Fibroblast of skin of left biceps (primary cell): ENCODE data around the gene FAM163B.

ENCODE experiments used
- DNase-seq, 2 experiments: peaks; one replicate each; pipeline ENCODE4 v3.0.0-alpha.2; 2013; ENCODE audit warnings: low read depth in 2 of 2

The FAM163B gene

DNA sequence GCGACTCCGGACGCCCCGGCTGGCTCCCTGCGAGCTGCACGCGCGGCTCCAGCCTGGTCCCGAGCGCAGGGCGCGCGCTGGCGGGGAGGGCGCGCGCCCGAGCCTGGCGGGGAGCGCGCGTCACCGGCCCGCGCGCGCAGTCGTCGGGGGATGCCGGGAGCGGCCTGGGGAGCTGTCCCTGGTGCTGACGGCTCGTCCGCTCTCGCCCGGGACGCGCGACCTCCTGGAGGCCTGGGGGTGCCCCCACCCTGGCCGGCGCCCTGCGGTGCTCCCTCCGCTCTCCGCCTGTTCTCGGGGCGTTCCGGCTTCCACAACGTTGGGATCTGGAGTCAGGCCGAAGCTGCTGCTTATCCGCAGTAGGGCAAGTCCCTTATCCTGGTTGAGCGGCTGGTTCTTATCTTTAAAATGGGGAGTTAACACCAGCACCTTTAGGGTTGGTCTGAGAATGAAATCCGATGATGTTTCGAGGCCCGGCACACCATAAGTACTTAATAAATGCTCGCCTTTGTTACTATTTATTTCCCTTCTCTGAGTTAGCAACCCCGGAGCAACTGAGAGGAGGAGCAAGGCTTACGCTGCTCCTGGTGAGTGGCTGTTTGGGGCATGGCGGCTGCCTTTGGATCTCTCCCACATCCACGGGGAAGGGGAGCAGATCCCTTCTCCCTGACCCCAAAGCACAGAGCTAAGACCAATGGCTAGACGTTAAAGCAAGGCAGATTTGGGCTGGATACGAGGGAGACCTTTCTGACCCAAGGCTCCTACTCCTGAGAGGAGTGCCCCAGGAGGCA is at the start of gene FAM163B:
Gene FAM163B, minus strand, starts transcription at position 79 of the 788 bp plus-strand sequence. CDS start 29,166 bp downstream, outside the sequence.
- no peak for DNase-seq

- no peak for DNase-seq
These were observed 48.0 kb upstream of the FAM163B start for GRCh38 chr9:133657120-133657661.

DNA sequence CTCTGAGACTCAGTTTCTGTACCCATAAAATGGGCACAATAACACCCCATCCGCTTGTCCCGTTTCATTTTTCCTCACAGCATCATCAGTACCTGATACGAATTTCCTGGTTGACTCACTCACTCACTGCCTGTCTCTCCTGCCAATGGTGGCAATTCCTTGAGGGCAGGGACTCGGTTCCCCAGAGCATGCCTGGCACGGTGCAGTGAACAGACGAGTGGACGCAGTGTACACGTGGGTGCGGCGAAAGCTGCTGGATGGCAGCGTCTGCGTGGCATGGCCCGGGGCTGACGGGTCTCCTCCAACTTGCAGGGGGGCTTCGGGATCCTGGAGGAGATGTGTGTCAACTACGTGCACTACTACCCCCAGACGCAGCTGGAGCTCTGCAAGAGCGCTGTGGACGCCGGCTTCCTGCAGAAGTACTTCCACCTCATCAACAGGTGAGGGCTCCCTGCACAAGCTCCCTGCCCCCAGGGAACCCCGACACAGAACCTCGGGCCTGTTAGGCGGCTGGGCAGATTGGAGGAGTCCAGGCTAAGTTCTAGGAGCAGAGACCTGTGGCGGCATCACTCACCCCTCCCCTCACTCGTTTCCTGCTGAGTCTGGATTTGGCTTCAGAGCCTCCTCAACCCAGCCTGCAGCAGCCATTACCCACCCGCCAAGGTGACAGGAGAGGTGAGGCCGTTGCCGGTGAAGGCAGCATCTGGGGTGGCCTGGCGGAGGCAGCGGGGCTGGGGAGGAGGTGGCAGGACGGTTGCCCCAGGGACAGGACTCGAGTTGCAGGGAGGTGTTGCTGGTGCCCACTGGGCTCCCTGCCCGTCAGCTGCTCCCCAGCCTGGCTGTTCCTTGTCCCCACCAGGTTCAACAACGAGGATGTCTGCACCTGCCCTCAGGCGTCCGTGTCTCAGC is 47.3 kb upstream of the FAM163B start:
- no peak for DNase-seq

DNA sequence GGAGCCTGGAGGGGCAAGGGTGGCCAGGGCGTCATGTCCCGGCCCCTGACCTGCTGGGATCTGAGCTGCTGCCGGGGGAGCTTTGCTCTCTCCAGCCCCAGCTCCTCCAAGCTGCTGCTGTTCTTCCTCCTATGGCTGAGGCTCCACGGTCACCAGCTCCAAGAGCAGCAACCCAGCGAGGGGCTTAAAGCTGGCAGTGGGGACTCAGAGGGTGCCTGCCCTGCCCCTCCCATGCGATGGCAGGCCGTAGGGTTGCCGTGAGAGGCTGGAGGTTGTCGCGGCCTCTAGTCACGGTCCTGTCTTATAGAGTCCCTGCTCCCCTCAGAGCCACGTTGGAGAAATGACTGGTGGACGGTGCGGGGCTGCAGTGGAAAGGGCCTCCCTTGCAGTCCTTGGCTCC is 46.5 kb upstream of the FAM163B start:
- no peak for DNase-seq

- no peak for DNase-seq
These were observed 45.8 kb upstream of the FAM163B start for GRCh38 chr9:133654736-133655657.

DNA sequence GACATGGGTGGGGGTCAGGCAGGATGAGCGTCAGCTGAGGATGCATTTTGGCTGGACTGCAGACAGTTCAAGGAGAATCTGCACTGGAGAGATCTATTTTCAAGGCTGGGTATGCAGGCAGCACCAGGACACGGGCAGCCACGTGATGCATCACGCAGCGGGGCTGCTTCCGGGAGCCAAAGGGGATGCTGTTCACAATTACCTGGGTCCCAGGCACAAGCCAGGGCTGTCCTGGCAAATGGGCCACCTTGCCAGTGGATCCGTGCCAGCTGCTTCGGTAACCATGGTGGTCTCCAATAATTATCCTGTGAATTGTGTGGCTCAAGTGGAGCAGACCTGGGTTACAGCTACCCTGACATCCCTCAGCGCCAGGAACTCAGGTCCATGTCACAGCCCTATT is 44.4 kb upstream of the FAM163B start:
- DNase-seq: no peak

GRCh38 chr9:133650026-133650425 is 40.8 kb upstream of the FAM163B start:
- DNase-seq: no peak

- DNase-seq: no peak
These were observed 40.0 kb upstream of the FAM163B start for GRCh38 chr9:133649194-133649593.

GRCh38 chr9:133647765-133648469 is 38.7 kb upstream of the FAM163B start:
- DNase-seq: no peak

GRCh38 chr9:133647148-133647547 is 38.0 kb upstream of the FAM163B start:
- no peak for DNase-seq

GRCh38 chr9:133645021-133645765 is 36.0 kb upstream of the FAM163B start:
- DNase-seq: no peak

- no peak for DNase-seq
These were observed 35.0 kb upstream of the FAM163B start for GRCh38 chr9:133643978-133644760.

DNA sequence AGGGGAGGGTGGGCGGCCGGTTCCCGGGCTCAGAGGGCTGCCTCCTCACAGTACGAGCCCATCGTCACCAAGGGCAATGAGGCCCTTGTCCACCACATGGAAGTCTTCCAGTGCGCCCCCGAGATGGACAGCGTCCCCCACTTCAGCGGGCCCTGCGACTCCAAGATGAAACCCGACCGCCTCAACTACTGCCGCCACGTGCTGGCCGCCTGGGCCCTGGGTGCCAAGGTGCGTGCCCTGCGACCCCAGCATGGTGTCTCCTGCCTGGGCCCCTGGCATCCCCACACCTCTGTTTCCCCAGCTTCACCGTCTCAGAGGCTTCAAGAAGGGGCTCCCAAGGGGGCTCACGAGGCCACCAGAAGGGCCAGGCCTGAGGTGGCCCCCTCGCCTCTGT is 34.2 kb upstream of the FAM163B start:
- DNase-seq: no peak

GRCh38 chr9:133642708-133643361 is 33.6 kb upstream of the FAM163B start:
- DNase-seq: no peak

DNA sequence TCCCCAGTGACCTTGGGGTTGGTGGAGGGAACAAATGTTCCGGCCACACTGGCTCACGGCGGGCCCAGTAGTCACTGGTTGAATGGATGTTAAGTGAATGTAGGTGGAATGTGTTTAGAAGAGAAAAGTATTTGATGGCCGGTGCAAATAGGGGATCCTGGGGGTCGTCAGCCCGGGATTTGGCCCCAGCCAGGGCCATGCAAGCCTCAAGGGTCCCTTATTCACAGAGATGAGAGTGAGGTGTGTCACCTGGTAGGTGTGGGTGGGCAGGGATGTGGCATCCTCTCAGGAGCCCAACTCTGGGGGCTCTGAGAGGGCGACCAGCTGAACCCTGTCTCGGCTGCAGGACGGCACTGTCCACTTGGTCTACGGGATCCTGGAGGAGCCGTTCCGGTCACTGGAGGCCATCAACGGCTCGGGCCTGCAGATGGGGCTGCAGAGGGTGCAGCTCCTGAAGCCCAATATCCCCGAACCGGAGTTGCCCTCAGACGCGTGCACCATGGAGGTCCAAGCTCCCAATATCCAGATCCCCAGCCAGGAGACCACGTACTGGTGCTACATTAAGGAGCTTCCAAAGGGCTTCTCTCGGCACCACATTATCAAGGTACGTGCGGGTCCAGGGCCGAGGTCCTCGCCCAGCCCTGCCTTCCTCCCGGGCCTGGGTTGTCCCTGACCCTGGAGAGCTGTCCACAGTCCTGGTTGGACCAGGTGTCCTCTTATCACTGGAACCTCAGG is 32.8 kb upstream of the FAM163B start:
- no peak for DNase-seq

GRCh38 chr9:133641396-133641655 is 32.1 kb upstream of the FAM163B start:
- DNase-seq: no peak

DNA sequence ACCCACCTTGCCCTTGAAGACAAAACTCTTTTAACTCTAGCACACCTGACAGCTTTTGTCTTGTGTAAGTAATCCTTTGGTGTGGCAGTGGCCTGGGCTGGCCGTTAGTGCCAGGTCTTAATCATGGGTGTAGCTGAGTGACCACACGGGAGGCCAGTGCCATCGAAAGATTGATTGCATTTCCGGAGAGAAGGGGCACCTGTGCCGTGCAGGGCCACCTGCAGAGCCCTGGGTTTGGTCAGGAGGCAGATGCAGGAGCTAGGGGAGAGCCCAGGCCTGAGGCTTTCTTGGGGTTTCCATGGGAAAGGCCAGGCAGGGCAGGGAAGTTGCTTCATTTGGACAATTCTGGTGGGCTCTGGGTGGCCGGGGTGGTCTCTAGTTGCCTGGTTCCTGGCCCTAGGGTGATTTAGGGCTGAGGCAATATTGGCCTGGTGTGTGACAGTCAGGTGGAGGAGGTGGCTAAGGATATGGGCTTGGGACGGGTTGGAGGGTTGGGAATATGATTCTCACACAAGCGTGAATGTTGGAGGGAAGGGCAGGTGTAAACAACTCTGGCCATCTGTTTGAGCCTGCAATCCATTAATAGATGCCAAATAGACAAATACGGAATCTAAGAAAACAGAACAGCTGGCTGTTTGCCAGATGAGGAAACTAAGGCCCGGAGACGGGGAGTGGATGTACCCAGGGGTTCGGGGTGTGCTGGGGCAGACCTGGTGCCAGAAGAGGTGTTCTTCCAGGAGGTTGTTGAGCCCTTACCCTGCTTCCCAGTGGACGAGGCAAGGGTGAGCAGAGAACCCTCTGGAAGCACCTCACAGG is 31.6 kb upstream of the FAM163B start:
- no peak for DNase-seq
